GM23338 (cell line): ENCODE results near the gene ZNF451.

ENCODE experiments used
- EZH2 ChIP-seq: fragments of 200-600 bp; sonication (generic); IDR thresholded peaks from one replicate; pipeline ENCODE4 v1.8.0; 2017; ENCODE audit warnings: antibody characterized with exemption, mild to moderate bottlenecking, low read depth; ENCODE audit not compliant: unreplicated experiment
- EZH2phosphoT487 ChIP-seq: fragments of 200-600 bp; sonication (generic); IDR thresholded peaks from one replicate; pipeline ENCODE4 v1.8.1; 2018; ENCODE audit warnings: antibody characterized with exemption; ENCODE audit not compliant: unreplicated experiment
- POLR2AphosphoS5 ChIP-seq: IDR thresholded peaks from 2 replicates; pipeline ENCODE4 v1.6.1; 2016; ENCODE audit warnings: antibody characterized with exemption, low read depth
- ZNF114 ChIP-seq: fragments of 250-450 bp; sonication (Bioruptor Pico); IDR thresholded peaks from 2 replicates; pipeline ENCODE4 v1.5.0; 2020; ENCODE audit warnings: mild to moderate bottlenecking, moderate library complexity
- TF ChIP-seq, protein P1 (sequence below), 2 experiments: fragments of 200-600 bp in 1 of 2; sonication (generic) in 1 of 2; conservative IDR thresholded peaks; 2 replicates each; pipeline versions ENCODE4 v1.5.1 to v1.6.1; 2016 to 2017; ENCODE audit warnings: antibody characterized with exemption in 2 of 2, low read depth in 2 of 2, mild to moderate bottlenecking in 2 of 2, moderate library complexity in 1 of 2
- TF ChIP-seq, protein P2 (sequence below): IDR thresholded peaks from one replicate; pipeline ENCODE4 v1.6.1; 2018; ENCODE audit warnings: antibody characterized with exemption; ENCODE audit not compliant: unreplicated experiment

DNA sequence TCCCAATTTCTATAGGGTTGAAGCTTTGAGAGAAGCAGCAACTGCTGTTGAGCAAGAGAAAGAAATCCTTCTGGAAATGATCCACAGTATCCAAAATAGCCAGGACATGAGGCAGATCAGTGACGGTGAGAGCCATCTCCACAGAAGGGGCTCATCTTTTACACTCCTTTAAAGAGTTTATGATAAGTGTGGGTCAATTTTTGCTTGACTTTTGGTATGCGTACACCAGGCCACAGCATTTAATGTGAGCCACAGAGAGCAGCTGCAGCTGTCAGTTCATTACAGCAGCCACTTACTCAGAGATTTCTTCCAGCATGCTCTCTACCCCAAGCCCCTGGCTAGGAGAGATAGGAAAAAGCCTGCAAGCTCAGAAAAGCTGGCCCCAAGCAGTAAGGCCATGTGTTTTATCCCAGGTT is 92.0 kb downstream of the ZNF451 start:
- TF ChIP-seq, protein P1, sequence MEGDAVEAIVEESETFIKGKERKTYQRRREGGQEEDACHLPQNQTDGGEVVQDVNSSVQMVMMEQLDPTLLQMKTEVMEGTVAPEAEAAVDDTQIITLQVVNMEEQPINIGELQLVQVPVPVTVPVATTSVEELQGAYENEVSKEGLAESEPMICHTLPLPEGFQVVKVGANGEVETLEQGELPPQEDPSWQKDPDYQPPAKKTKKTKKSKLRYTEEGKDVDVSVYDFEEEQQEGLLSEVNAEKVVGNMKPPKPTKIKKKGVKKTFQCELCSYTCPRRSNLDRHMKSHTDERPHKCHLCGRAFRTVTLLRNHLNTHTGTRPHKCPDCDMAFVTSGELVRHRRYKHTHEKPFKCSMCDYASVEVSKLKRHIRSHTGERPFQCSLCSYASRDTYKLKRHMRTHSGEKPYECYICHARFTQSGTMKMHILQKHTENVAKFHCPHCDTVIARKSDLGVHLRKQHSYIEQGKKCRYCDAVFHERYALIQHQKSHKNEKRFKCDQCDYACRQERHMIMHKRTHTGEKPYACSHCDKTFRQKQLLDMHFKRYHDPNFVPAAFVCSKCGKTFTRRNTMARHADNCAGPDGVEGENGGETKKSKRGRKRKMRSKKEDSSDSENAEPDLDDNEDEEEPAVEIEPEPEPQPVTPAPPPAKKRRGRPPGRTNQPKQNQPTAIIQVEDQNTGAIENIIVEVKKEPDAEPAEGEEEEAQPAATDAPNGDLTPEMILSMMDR (conservative IDR thresholded peaks at IDR 0.05; ENCODE audit: low read depth in 2 of 2), result no peak
- TF ChIP-seq, protein P2, sequence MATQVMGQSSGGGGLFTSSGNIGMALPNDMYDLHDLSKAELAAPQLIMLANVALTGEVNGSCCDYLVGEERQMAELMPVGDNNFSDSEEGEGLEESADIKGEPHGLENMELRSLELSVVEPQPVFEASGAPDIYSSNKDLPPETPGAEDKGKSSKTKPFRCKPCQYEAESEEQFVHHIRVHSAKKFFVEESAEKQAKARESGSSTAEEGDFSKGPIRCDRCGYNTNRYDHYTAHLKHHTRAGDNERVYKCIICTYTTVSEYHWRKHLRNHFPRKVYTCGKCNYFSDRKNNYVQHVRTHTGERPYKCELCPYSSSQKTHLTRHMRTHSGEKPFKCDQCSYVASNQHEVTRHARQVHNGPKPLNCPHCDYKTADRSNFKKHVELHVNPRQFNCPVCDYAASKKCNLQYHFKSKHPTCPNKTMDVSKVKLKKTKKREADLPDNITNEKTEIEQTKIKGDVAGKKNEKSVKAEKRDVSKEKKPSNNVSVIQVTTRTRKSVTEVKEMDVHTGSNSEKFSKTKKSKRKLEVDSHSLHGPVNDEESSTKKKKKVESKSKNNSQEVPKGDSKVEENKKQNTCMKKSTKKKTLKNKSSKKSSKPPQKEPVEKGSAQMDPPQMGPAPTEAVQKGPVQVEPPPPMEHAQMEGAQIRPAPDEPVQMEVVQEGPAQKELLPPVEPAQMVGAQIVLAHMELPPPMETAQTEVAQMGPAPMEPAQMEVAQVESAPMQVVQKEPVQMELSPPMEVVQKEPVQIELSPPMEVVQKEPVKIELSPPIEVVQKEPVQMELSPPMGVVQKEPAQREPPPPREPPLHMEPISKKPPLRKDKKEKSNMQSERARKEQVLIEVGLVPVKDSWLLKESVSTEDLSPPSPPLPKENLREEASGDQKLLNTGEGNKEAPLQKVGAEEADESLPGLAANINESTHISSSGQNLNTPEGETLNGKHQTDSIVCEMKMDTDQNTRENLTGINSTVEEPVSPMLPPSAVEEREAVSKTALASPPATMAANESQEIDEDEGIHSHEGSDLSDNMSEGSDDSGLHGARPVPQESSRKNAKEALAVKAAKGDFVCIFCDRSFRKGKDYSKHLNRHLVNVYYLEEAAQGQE, result no peak
- TF ChIP-seq POLR2AphosphoS5, result no peak
- no peak for TF ChIP-seq ZNF114 (CRISPR knock-in tag)
- TF ChIP-seq EZH2, result no peak
- TF ChIP-seq EZH2phosphoT487, result no peak
